ENCODE measurements around the gene SVOPL.

Gene SVOPL

GRCh38 chr7:138657854-138658386 lies 43.2 kb downstream of the SVOPL start:
- no peak for DNase-seq

DNA sequence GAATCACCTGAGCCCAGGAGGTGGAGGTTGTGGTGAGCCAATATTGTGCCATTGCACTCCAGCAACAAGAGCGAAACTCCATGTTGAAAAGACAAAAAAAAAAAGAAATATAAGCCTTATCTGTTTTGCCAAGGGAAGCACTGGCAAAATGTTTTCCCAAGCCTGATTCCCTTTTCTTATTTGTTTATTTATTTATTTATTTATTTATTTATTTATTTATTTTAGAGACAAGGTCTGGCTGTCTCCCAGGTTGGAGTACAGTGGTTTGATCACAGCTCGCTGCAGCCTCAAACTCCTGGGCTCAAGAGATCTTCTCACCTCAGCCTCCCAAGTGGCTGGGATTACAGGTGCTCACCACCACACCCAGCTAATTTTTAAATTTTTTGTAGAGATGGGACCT lies 44.2 kb downstream of the SVOPL start:
- DNase-seq: no peak

GRCh38 chr7:138654616-138655015 lies 46.5 kb downstream of the SVOPL start:
- no peak for DNase-seq

- no peak for DNase-seq
Observed at GRCh38 chr7:138649506-138649905, 51.7 kb downstream of the SVOPL start.

GRCh38 chr7:138645284-138645683 lies 55.9 kb downstream of the SVOPL start:
- DNase-seq: no peak

DNA sequence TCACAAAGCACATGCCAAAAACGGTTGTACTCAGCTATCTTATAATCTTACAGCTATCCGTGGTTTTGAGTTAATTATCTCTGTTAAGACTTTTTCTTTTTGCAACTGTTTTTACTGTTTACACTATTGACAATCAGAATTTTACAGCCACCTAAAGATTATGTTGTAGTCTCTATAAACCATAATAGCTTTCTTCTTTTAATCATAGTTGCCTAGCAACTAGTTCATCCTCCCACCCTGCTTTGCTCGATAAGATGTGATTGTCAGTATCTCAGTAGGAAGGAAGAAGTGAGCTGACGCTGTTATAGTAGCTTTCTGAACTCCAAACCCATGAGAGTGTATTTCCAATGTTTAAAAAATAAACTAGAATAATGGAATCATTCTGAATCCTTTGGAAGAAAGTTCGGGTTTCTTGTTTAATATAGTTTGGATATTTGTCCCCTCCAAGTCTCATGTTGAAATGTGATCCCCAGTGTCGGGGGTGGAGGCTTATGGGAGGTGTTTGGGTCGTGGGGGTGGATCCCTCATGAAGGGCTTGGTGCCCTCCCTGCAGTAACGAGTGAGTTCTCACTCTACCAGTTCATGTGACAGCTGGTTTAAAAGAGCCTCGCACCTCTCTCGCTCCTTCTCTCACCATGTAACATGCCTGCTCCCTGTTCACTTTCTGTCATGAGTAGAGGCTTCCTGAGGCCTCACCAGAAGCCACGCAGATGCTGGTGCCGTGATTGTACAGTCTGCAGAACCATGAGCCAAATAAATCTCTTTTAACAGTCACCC lies 68.1 kb downstream of the SVOPL start:
- DNase-seq: no peak

DNA sequence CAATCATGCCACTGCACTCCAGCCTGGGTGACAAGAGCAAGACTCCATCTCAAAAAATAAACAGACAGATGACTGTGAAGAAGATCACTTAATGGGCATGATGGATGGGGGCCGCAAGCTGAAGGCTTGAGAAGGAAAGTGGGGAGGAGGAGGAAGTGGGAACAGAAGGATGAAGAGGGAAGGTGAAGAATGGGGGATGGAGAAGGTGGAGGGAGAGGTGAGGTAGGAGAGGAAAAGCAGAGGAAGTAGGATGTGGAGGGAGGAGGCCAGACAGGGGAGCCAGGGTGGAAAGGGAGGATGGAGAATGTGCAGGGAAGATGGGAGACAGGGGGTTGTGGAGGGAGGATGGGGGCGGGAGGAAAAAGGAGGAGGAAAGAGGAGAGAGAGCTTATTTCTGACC lies 68.8 kb downstream of the SVOPL start:
- DNase-seq: no peak

- no peak for DNase-seq
Observed at GRCh38 chr7:138630059-138630610, 71.0 kb downstream of the SVOPL start.

- DNase-seq: no peak
Observed at GRCh38 chr7:138627361-138627760, 73.8 kb downstream of the SVOPL start.

- DNase-seq: no peak
Observed at GRCh38 chr7:138626846-138627245, 74.3 kb downstream of the SVOPL start.

- no peak for DNase-seq
Observed at GRCh38 chr7:138625849-138626230, 75.3 kb downstream of the SVOPL start.

DNA sequence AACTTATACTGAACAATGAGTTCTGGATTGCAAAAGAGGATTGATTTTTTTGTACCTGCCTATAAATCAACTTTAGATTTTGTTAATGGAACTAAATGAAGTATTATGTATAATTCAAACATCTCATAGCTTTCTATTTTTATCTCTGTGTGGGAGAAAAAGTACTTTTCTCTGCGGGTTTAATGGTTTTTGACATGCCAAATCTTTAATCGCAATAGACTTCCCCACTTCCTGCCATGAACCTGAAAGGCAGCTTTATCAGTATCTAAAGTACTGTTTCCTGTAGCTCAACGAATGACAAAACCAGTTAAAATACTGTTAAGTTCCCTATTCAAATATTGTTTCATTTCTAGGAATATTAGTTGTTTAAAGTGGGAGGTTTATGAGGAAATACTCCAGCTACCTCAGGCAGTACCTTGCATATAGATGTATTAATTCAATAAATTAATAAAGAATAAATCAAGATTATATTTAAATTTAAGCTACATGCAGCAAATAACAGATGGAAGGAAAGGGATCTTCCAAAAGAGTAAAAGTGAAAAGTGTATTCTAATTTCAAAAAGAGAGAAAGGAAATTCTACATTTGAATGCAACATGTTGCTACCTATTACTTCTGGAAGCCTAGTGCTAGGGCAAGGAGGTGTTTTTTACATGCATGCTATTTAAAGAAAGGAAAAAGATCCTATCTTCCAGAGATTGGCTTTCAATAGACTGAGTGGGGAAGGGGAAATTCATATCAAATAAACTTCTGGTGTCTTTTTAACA lies 75.9 kb downstream of the SVOPL start:
- no peak for DNase-seq

GRCh38 chr7:138622841-138623240 lies 78.3 kb downstream of the SVOPL start:
- DNase-seq: no peak

DNA sequence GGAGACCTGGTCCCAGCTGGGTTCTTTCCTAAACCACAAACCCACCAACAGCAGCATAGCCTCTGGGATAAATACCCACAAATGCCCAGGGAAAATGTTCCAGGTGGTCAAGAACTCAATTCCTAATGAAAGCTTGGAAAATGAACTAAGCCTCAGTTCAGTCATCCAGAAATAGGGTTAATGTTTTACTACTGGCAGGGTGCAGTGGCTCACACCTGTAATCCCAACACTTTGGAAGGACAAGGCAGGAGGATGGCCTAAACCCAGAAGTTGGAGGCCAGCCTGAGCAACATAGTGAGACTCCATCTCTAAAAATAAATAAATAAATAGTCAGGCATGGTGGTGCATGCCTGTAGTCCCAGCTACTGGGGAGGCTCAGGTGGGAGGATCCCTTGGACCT lies 82.2 kb downstream of the SVOPL start:
- no peak for DNase-seq

DNA sequence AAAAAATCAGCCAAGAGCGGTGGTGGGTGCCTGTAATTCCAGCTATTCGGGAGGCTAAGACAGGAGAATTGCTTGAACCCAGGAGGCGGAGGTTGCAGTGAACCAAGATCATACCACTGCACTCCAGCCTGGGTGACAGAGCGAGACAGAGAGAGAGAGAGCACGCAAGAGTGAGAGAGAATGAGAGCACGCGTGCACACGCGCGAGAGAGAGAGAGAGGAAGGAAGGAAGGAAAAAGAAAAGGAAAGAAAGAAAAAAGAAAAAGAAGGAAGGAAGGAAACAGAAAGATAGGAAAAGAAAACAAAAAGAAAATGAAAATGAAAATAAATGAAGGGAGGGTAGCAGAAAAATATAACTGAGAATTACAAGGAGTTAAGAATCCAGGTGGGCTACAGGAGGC lies 82.7 kb downstream of the SVOPL start:
- DNase-seq: no peak

- DNase-seq: no peak
Observed at GRCh38 chr7:138616085-138616484, 85.1 kb downstream of the SVOPL start.

- no peak for DNase-seq
Observed at GRCh38 chr7:138613630-138614029, 87.5 kb downstream of the SVOPL start.

DNA sequence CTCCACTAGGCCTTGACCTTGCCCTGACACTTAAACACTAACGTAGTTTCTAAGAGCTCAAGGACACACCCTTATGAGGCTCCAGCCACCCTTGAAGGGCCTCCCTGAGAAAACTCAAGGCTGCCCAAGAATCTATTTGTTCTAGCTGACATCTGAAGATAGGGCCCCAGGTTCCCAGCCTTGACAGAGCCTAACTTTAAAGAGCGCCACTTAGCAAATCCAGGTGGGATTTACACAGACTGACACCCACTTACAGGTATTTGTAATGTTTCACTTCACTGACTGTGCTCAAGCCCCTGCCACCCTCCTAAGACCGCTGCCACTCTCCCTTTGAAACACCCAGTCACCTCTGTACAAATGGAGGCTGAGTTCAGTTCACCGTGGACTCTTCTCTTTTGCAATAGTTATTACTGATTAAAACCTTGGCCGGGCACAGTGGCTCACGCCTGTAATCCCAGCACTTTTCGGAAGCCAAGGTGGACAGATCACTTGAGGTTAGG lies 90.4 kb downstream of the SVOPL start:
- no peak for DNase-seq

DNA sequence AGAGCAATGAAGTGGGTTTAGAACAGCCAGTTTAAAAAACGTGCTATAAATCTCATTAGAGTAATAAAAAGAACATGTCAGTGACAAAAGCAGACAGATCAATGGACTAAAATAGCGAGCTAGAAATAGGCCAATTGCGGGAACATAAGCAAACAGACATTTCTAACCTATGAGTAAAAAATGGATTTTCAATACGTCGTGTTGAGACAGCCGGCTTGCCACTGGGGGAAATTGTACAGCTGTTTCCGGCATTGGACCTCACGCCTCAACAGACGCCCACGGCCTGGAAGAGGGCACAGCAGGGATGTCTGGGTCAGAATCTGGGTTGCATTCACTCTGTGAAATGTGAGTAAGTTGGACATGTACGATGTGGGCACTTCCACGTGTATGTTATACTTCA lies 92.9 kb downstream of the SVOPL start:
- DNase-seq: no peak

GRCh38 chr7:138607216-138608126 lies 93.7 kb downstream of the SVOPL start:
- no peak for DNase-seq

DNA sequence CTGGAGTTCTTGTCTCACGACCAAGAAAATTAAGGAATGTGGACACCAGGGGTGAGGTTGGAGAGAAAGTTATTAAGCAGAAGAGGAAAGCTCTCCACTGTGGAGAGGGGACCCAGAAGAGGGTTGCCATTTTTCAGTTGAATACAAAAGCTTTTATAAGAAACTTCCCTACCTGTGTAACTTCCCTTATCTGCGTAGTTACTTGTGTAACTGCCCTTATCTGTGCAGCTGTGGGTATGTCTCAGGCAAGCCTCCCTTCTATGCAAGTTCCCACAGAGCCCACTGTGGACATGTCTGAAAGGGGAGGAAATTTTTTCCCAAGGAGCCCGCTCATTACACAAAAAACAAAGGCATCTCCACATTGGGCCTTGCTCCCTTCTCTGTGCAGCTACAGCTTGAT lies 94.9 kb downstream of the SVOPL start:
- DNase-seq: no peak

DNA sequence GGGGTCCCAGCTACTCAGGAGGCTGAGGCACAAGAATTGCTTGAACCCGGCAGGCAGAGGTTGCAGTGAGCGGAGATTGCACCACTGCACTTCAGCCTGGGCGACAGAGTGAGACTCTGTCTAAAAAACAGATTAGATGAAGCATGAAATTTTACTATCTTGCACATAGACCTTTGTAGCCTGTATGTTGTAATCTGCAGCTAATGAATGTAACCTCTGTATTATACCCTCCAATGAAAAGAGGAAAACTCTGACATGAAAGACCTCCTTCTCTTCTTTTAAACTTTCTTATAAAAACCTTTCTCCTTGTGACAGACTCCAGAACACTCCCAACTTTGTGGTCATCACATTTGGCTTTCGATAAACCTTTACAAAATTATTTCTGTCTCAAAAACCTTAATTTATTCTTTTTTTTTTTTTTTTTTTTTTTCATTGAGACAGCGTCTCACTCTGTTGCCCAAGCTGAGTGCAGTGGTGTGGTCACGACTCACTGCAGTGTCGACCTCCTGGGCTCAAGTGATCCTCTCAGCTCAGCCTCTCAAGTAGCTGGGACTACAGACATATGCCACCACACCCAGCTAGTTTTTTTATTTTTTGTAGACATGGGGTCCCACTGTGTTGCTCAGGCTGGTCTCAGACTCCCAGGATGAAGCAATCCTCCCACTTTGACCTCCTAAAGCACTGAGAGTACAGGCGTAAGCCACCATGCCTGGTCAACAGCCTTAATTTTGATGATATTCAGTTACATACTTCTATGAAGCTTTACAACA lies 97.4 kb downstream of the SVOPL start:
- DNase-seq: no peak

Data from T1000 (cell line).